A549 (cell line): ENCODE measurements around the gene VPS4A. TPM values are rescaled to one million over a fixed set of nuclear protein-coding genes. Genes with fewer than 3 reads are reported as not detected.

ENCODE experiments used
- ATAC-seq, 2 experiments: fragments of 200-7000 bp in 1 of 2; fragments of >200 bp in 1 of 2; cut with Nextera tagmentation in 1 of 2; cut with Tn5 transposase in 1 of 2; 3 replicates each; pipeline versions ENCODE4 v1.8.0 to v1.9.1; 2018 to 2020; ENCODE audit warnings: mild to moderate bottlenecking in 1 of 2, moderate library complexity in 1 of 2
- CTCF ChIA-PET: fragments of 300-600 bp; sonication (Branson Sonifier 250); formaldehyde crosslinking; extraction: SDS; loops from one replicate; lab custom pipeline; 2021; ENCODE audit warnings: antibody characterized with exemption, inconsistent platforms; lab: Yijun Ruan, JAX
- POLR2A ChIA-PET: fragments of 350-600 bp; formaldehyde crosslinking; extraction: SDS; loops from one replicate; lab custom pipeline; 2021; ENCODE audit warnings: antibody characterized with exemption, inconsistent platforms; lab: Yijun Ruan, JAX
- DNase-seq, 2 experiments: peaks; one replicate each; pipeline versions ENCODE4 v3.0.0 to v3.0.0-alpha.2; 2011 to 2016; ENCODE audit warnings: low read depth in 1 of 2, low spot score in 1 of 2
- FAIRE-seq: peaks from 2 replicates; lab custom pipeline; 2011; peaks lifted over from hg19 to GRCh38; lab: Jason Lieb, UNC
- H3K27ac ChIP-seq, 2 experiments: fragments of >200 bp; sonication (Bioruptor Twin); formaldehyde crosslinking; 3 replicates each; pipeline ENCODE4 v1.5.1; 2016 to 2017
- H3K4me1 ChIP-seq: fragments of >200 bp; sonication (Bioruptor Twin); formaldehyde crosslinking; 3 replicates; pipeline ENCODE4 v1.6.1; 2016
- H3K4me2 ChIP-seq: fragments of >200 bp; sonication (Bioruptor Twin); formaldehyde crosslinking; 3 replicates; pipeline ENCODE4 v1.6.1; 2016
- H3K4me3 ChIP-seq: fragments of >200 bp; sonication (Bioruptor Twin); formaldehyde crosslinking; 3 replicates; pipeline ENCODE4 v1.5.1; 2016
- H3K9me3 ChIP-seq: fragments of >200 bp; sonication (Bioruptor Twin); formaldehyde crosslinking; 3 replicates; pipeline ENCODE4 v1.6.1; 2016
- CBX2 ChIP-seq: fragments of 200-600 bp; sonication (generic); IDR thresholded peaks from 2 replicates; pipeline ENCODE4 v1.6.1; 2016; ENCODE audit warnings: low read depth, mild to moderate bottlenecking, borderline replicate concordance
- CBX8 ChIP-seq: fragments of 200-600 bp; sonication (generic); IDR thresholded peaks from 2 replicates; pipeline ENCODE4 v1.6.1; 2016
- CEBPB ChIP-seq, 2 experiments: fragments of >200 bp in 1 of 2; sonication (Bioruptor Twin) in 1 of 2; formaldehyde crosslinking in 1 of 2; IDR thresholded peaks; 2 replicates each; pipeline ENCODE4 v1.6.1; 2012 to 2016
- EHMT2 ChIP-seq: fragments of 200-600 bp; sonication (generic); IDR thresholded peaks from 2 replicates; pipeline ENCODE4 v1.6.1; 2016; ENCODE audit warnings: antibody characterized with exemption, low read depth, mild to moderate bottlenecking, moderate library complexity
- ESRRA ChIP-seq: fragments of 150-350 bp; IDR thresholded peaks from 2 replicates; pipeline ENCODE4 v1.6.1; 2014; ENCODE audit warnings: mild to moderate bottlenecking, low read length, borderline replicate concordance
- FOSL2 ChIP-seq, 2 experiments: fragments of 450-650 bp in 1 of 2; fragments of >200 bp in 1 of 2; sonication (Bioruptor Twin) in 1 of 2; formaldehyde crosslinking; IDR thresholded peaks; 2 replicates each; pipeline versions ENCODE4 v1.5.0 to v1.6.1; 2016 to 2020; ENCODE audit warnings: mild to moderate bottlenecking in 1 of 2, moderate library complexity in 1 of 2
- FOXS1 ChIP-seq: fragments of 250-450 bp; sonication (Bioruptor Pico); IDR thresholded peaks from 2 replicates; pipeline ENCODE4 v1.5.0; 2020; ENCODE audit warnings: mild to moderate bottlenecking, moderate library complexity
- GATA3 ChIP-seq: IDR thresholded peaks from 2 replicates; pipeline ENCODE4 v1.6.1; 2012; ENCODE audit warnings: borderline replicate concordance
- HEYL ChIP-seq: fragments of 250-450 bp; sonication (Bioruptor Pico); IDR thresholded peaks from 2 replicates; pipeline ENCODE4 v1.8.0; 2021; ENCODE audit warnings: mild to moderate bottlenecking, moderate library complexity
- HOXB5 ChIP-seq: fragments of 250-450 bp; sonication (Bioruptor Pico); IDR thresholded peaks from 2 replicates; pipeline ENCODE4 v1.5.0; 2020; ENCODE audit warnings: mild to moderate bottlenecking, moderate library complexity
- JUN ChIP-seq, 2 experiments: fragments of >200 bp; sonication (Bioruptor Twin); formaldehyde crosslinking; IDR thresholded peaks; 2 replicates in 1 of 2; 3 replicates in 1 of 2; pipeline ENCODE4 v1.6.1; 2016 to 2017
- JUNB ChIP-seq: fragments of >200 bp; sonication (Bioruptor Twin); formaldehyde crosslinking; IDR thresholded peaks from 2 replicates; pipeline ENCODE4 v1.6.1; 2016
- KDM1A ChIP-seq: fragments of 200-600 bp; sonication (generic); IDR thresholded peaks from 2 replicates; pipeline ENCODE4 v1.6.1; 2016; ENCODE audit warnings: low read depth, mild to moderate bottlenecking
- KDM5A ChIP-seq: fragments of 200-600 bp; sonication (generic); IDR thresholded peaks from 2 replicates; pipeline ENCODE4 v1.6.1; 2016; ENCODE audit warnings: antibody characterized with exemption, mild to moderate bottlenecking
- MAFK ChIP-seq: fragments of 450-650 bp; IDR thresholded peaks from 2 replicates; pipeline ENCODE4 v1.6.1; 2014; ENCODE audit not compliant: partially characterized antibody
- NFE2L2 ChIP-seq: fragments of 150-350 bp; conservative IDR thresholded peaks from 2 replicates; pipeline ENCODE4 v1.6.1; 2014; ENCODE audit warnings: low read length
- NR3C1 ChIP-seq: fragments of >200 bp; sonication (Bioruptor Twin); formaldehyde crosslinking; IDR thresholded peaks from 3 replicates; pipeline ENCODE4 v1.6.1; 2017
- PHF8 ChIP-seq: fragments of 200-600 bp; sonication (generic); IDR thresholded peaks from 2 replicates; pipeline ENCODE4 v1.6.1; 2016; ENCODE audit warnings: low read depth, mild to moderate bottlenecking, antibody characterized with exemption, moderate library complexity, borderline replicate concordance
- RCOR1 ChIP-seq: fragments of 150-350 bp; IDR thresholded peaks from 2 replicates; pipeline ENCODE4 v1.6.1; 2014; ENCODE audit warnings: antibody characterized with exemption, low read length, low read depth
- SMC3 ChIP-seq: fragments of >200 bp; sonication (Bioruptor Twin); formaldehyde crosslinking; IDR thresholded peaks from 3 replicates; pipeline ENCODE4 v1.6.1; 2018; ENCODE audit warnings: inconsistent platforms
- TP53 ChIP-seq: fragments of 250-450 bp; sonication (Bioruptor Pico); IDR thresholded peaks from 2 replicates; pipeline ENCODE4 v1.5.0; 2021; ENCODE audit warnings: mild to moderate bottlenecking, moderate library complexity
- ZSCAN20 ChIP-seq: fragments of 250-450 bp; sonication (Bioruptor Pico); IDR thresholded peaks from 2 replicates; pipeline ENCODE4 v1.8.0; 2022; ENCODE audit warnings: mild to moderate bottlenecking, moderate library complexity
- WGBS: methylation state at CpG from one replicate; pipeline ENCODE4 v1.1.6; 2017; ENCODE audit errors: missing lambda C conversion rate; 5-methylcytosine and 5-hydroxymethylcytosine counted together
- polyA plus RNA-seq, 4 experiments: library from polyadenylated mRNA; depleted of rRNA in 3 of 4; stranded (reverse); fragments of >200 nt; fragmentation: RNase III in 1 of 4; extraction: RNeasy Plus Mini Kit Qiagen cat#74134 plus additional on column Dnase treatment in 1 of 4; gene quantifications; 2 replicates in 3 of 4; 3 replicates in 1 of 4; pipeline ENCODE4 v1.2.3, GENCODE V29; 2011 to 2017
- TF ChIP-seq, protein P1 (sequence below): fragments of >200 bp; sonication (Bioruptor Twin); formaldehyde crosslinking; IDR thresholded peaks from 2 replicates; pipeline ENCODE4 v1.6.1; 2016
- TF ChIP-seq, protein P2 (sequence below): IDR thresholded peaks from 2 replicates; pipeline ENCODE4 v1.6.1; 2012; ENCODE audit warnings: low read depth, borderline replicate concordance
- TF ChIP-seq, protein P3 (sequence below): fragments of 250-450 bp; sonication (Bioruptor Pico); IDR thresholded peaks from 2 replicates; pipeline ENCODE4 v1.5.0; 2020; ENCODE audit warnings: low read depth, mild to moderate bottlenecking, moderate library complexity
- TF ChIP-seq, protein P4 (sequence below): fragments of 200-600 bp; sonication (generic); IDR thresholded peaks from 2 replicates; pipeline ENCODE4 v1.6.1; 2016; ENCODE audit warnings: antibody characterized with exemption, mild to moderate bottlenecking, moderate library complexity

The VPS4A gene
- polyA plus RNA-seq, 2 of the 4 experiments (the other 2 are of a cell fraction): 12.9 to 28.1 TPM

DNA sequence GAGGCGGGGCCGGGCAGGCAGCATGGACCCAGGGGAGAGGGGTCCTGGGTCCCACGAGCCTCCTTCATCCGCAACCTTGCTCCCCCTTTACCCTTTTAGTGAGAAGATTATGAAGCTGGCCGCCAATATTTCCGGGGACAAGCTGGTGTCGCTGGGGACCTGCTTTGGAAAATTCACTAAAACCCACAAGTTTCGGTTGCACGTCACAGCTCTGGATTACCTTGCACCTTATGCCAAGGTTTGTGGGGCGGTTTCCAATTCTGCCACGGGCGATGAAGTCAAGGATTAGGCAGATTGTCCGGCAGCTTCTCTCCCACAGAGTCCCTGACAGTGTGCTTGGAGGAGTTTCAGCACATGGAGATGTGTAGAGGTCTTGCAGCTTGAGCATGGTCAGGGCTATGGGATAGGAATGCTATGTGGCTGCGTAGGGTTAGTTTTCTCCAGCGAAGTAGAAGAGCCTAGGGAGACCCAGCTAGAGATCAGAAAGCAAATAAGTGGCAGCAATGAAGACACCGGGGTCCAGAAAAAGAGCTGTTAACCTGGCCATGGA is 29.0 kb downstream of the VPS4A start:
- peak overlapping the region; percentile 84 for H3K4me2 ChIP-seq
- TF ChIP-seq RCOR1 (no peak), ZSCAN20 (CRISPR knock-in tag) (no peak), EHMT2 (no peak), SMC3 (no peak), MAFK (no peak), CBX8 (no peak)
- TF ChIP-seq, protein P1, sequence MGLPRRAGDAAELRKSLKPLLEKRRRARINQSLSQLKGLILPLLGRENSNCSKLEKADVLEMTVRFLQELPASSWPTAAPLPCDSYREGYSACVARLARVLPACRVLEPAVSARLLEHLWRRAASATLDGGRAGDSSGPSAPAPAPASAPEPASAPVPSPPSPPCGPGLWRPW: no peak
- TF ChIP-seq, protein P2, sequence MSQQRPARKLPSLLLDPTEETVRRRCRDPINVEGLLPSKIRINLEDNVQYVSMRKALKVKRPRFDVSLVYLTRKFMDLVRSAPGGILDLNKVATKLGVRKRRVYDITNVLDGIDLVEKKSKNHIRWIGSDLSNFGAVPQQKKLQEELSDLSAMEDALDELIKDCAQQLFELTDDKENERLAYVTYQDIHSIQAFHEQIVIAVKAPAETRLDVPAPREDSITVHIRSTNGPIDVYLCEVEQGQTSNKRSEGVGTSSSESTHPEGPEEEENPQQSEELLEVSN: no peak
- ChIA-PET CTCF (interaction anchor here (0.6 to 2.8 kb wide), 11 partner anchors 8 to 811 kb away, joined by 3 to 7 read pairs (median 3); no protein-coding TSS in a partner anchor), POLR2A (interaction anchor here (0.6 kb wide), 1 partner anchor 270 kb away, joined by 3 read pairs; no protein-coding TSS in a partner anchor)
- no peak for DNase-seq
- WGBS: 2% methylated on average over 16 of the region's 16 CpGs
- no peak for FAIRE-seq
- peak overlapping the region; percentile 85 to 94 for H3K27ac ChIP-seq
- peaks cover 19% of the 10 kb centered on the region; the same call in 2 of the 3 replicates for H3K4me1 ChIP-seq
- ATAC-seq: peak in 1 of 2 experiments; percentile 11; a peak in 3 of 6 replicates
- no peaks in the 10 kb centered on the region for H3K9me3 ChIP-seq
- H3K4me3 ChIP-seq: peak overlapping the region; percentile 74

DNA sequence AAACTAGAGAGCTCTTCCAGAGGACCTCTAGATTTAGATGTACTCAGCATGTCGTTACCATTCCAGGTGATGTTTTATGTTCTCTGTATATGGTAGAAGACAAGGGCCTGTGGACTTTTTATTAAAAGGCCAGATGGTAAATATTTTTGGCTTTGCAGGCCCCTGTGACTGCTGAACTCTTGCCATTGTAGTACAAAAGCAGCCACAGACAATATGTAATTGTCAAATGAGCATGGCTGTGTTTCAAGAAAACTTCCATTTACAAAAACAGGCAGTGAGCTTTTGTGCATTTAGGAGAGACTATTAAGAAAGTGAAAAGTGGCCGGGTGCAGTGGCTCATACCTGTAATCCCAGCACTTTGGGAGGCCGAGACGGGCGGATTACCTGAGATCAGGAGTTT is 33.0 kb downstream of the VPS4A start:
- H3K4me1 ChIP-seq: peaks cover 9% of the 10 kb centered on the region; the same call in 2 of the 3 replicates
- no peaks in the 10 kb centered on the region for H3K9me3 ChIP-seq
- CTCF ChIA-PET: no interaction called here
- POLR2A ChIA-PET: no interaction called here
- no peak for TF ChIP-seq JUNB
- no peak for TF ChIP-seq ZSCAN20 (CRISPR knock-in tag)
- no peak for TF ChIP-seq FOXS1 (CRISPR knock-in tag)
- TF ChIP-seq JUN (IDR thresholded peaks at IDR 0.05): no peak
- TF ChIP-seq NFE2L2: no peak
- no peak for TF ChIP-seq HEYL (CRISPR knock-in tag)
- no peak for TF ChIP-seq FOSL2 (IDR thresholded peaks at IDR 0.05)
- TF ChIP-seq FOSL2 (CRISPR knock-in tag; IDR thresholded peaks at IDR 0.05): no peak
- TF ChIP-seq, protein P2: no peak
- TF ChIP-seq CEBPB (IDR thresholded peaks at IDR 0.05): no peak
- no peak for TF ChIP-seq TP53
- no peak for TF ChIP-seq NR3C1
- TF ChIP-seq PHF8: no peak
- TF ChIP-seq GATA3: no peak
- TF ChIP-seq KDM1A: no peak
- no peak for TF ChIP-seq ESRRA
- TF ChIP-seq CBX2: no peak
- TF ChIP-seq HOXB5: no peak
- no peak for TF ChIP-seq KDM5A
- TF ChIP-seq, protein P3, sequence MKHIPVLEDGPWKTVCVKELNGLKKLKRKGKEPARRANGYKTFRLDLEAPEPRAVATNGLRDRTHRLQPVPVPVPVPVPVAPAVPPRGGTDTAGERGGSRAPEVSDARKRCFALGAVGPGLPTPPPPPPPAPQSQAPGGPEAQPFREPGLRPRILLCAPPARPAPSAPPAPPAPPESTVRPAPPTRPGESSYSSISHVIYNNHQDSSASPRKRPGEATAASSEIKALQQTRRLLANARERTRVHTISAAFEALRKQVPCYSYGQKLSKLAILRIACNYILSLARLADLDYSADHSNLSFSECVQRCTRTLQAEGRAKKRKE (CRISPR knock-in tag): no peak
- TF ChIP-seq, protein P4, sequence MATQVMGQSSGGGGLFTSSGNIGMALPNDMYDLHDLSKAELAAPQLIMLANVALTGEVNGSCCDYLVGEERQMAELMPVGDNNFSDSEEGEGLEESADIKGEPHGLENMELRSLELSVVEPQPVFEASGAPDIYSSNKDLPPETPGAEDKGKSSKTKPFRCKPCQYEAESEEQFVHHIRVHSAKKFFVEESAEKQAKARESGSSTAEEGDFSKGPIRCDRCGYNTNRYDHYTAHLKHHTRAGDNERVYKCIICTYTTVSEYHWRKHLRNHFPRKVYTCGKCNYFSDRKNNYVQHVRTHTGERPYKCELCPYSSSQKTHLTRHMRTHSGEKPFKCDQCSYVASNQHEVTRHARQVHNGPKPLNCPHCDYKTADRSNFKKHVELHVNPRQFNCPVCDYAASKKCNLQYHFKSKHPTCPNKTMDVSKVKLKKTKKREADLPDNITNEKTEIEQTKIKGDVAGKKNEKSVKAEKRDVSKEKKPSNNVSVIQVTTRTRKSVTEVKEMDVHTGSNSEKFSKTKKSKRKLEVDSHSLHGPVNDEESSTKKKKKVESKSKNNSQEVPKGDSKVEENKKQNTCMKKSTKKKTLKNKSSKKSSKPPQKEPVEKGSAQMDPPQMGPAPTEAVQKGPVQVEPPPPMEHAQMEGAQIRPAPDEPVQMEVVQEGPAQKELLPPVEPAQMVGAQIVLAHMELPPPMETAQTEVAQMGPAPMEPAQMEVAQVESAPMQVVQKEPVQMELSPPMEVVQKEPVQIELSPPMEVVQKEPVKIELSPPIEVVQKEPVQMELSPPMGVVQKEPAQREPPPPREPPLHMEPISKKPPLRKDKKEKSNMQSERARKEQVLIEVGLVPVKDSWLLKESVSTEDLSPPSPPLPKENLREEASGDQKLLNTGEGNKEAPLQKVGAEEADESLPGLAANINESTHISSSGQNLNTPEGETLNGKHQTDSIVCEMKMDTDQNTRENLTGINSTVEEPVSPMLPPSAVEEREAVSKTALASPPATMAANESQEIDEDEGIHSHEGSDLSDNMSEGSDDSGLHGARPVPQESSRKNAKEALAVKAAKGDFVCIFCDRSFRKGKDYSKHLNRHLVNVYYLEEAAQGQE: no peak
- WGBS: 94% methylated on average over 5 of the region's 5 CpGs
- no peak for DNase-seq
- no peak for ATAC-seq
- no peak overlapping the region for H3K4me2 ChIP-seq
- FAIRE-seq: no peak
- H3K27ac ChIP-seq: no peak overlapping the region
- no peak overlapping the region for H3K4me3 ChIP-seq
